ES-I3 (cell line): ENCODE results near the gene LIMD2.

ENCODE experiments used
- H3K36me3 ChIP-seq: 2 replicates; pipeline ENCODE4 v1.6.1; 2013; ENCODE audit warnings: mild to moderate bottlenecking, low read length, control low read depth, moderate library complexity; ENCODE audit not compliant: insufficient read depth
- H3K4me1 ChIP-seq: 2 replicates; pipeline ENCODE4 v1.6.1; 2013; ENCODE audit warnings: mild to moderate bottlenecking, control low read depth, low read length; ENCODE audit not compliant: insufficient read depth
- H3K9ac ChIP-seq: 2 replicates; pipeline ENCODE4 v1.6.1; 2013; ENCODE audit warnings: low read depth, mild to moderate bottlenecking, low read length, moderate library complexity
- H3K9me3 ChIP-seq: 2 replicates; pipeline ENCODE4 v1.6.1; 2013; ENCODE audit warnings: mild to moderate bottlenecking, low read length, moderate library complexity; ENCODE audit not compliant: control insufficient read depth, insufficient read depth

Gene LIMD2

DNA sequence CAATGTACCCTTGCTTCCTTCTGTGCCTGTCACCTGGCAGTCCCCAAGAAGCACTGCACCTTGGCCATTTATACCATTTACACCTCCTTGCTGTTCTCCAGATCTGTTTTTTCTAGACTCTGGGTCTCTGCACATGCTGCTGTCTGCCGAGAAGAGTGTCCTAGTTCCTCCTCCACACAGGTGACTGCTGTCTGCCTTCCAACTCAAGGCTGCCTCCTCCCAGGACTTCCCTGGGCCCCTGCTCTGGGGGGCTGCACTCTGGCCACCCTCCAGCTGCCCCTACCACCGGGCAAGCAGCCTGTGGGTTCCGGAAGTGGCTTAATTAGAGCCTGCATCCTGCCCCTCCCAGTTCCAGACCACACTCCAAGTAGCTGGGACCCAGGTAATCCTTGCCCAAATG is 5.7 kb upstream of the LIMD2 start:
- H3K4me1 ChIP-seq, result peaks cover 18% of the 10 kb centered on the region; the same call in 1 of the 2 replicates
- H3K36me3 ChIP-seq, result peaks cover 14% of the 10 kb centered on the region; the same call in 1 of the 2 replicates
- H3K9me3 ChIP-seq, result no peaks in the 10 kb centered on the region
- H3K9ac ChIP-seq, result no peak overlapping the region

DNA sequence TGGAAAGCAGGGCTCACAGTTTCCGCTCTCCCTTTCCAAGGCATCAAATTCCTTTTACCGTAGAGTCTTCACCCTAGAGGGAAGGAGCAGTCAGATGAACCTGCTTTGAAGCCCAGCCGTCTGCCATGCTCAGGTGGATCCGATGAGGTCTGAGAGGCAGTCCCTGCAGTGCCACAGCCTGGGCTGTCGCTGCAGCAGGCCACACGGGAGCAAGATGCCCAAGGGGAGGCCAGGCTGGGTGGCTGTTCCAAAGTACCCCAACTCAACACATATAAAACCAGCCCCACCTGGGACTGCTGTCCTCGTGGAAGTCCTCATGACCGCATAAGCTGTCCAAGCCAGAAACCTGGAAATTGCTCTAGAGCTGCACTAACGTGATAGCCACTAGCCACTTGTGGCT is 4.9 kb upstream of the LIMD2 start:
- Histone ChIP-seq H3K36me3 (peaks cover 14% of the 10 kb centered on the region; the same call in 1 of the 2 replicates), H3K9me3 (no peaks in the 10 kb centered on the region), H3K9ac (no peak overlapping the region), H3K4me1 (peaks cover 18% of the 10 kb centered on the region; the same call in 1 of the 2 replicates)

DNA sequence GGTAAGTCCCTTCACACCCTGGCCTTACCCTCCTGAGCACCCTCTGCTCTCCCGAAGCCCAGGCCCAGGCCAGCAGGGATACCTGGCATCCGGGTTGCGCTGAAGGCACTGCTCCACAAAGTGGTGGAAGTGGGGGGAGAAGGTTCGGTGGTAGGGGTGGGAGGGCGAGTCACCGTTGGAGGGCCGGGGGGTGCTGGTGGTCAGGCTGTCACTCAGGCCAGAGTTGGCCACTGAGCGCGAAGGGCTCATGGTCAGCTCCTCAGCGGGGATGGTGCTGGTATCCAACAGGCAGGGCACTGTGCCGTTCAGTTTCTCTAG is 4.3 kb upstream of the LIMD2 start:
- Histone ChIP-seq H3K9ac (no peak overlapping the region), H3K9me3 (no peaks in the 10 kb centered on the region), H3K4me1 (peaks cover 18% of the 10 kb centered on the region; the same call in 1 of the 2 replicates), H3K36me3 (peaks cover 13% of the 10 kb centered on the region; the same call in 1 of the 2 replicates)

DNA sequence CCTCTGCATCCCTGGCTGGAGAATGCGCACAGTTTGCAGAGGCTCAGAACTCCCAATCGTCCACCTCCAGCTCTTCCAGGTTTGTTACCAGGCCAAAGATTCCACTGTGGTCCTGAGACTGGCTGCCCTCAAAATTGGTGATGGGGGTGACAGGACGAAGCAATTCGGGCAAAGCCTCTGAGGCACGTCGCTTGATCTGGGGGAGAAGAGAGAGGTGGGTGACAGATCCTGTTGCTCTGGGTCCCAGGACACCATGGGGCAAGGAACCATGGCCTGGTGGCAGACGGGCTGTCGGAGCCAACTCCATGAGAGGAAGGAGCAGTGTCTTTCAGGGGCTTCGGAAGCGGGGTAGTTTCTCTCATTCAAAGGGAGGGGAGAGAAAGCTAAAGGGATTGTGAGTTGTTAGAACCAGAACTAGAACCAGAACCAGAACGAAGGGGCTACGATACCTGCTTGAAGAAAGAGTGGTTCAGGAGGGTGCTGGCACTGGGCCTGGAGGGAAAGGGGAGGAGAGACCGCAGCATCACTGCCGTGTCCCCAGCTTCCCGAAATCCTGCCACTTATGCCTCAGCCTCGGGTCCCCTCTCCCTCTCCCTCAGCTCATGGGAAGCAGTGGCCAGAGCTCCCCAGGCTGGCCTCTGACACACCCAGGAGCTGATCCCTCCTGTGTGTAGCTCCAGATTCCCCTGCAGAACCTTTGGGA is 3.8 kb upstream of the LIMD2 start:
- Histone ChIP-seq H3K9ac (no peak overlapping the region), H3K4me1 (peaks cover 18% of the 10 kb centered on the region; the same call in 1 of the 2 replicates), H3K36me3 (peaks cover 8% of the 10 kb centered on the region; the same call in 1 of the 2 replicates), H3K9me3 (no peaks in the 10 kb centered on the region)

DNA sequence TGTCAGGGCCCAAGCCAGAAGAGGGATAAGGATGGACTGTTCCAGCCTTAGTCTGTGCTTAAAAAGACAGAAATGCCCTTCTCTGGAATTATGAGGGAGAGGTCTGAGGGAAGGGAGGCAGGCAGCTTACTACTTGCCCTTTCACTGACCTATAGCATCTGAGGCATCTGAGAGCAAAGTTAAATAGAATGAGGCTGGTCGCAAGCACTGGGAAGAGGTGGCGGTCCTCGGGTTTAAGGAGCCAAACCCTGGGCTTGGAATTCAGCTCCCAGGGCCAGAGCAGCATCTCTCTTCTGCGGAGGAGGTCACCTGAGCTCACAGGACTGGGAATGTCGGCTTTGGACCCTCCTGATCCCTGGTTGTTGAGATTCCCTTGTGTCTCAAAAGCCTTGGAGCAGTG is 3.1 kb upstream of the LIMD2 start:
- Histone ChIP-seq H3K4me1 (peaks cover 18% of the 10 kb centered on the region; the same call in 1 of the 2 replicates), H3K9ac (no peak overlapping the region), H3K9me3 (no peaks in the 10 kb centered on the region), H3K36me3 (peaks cover 8% of the 10 kb centered on the region; the same call in 1 of the 2 replicates)

DNA sequence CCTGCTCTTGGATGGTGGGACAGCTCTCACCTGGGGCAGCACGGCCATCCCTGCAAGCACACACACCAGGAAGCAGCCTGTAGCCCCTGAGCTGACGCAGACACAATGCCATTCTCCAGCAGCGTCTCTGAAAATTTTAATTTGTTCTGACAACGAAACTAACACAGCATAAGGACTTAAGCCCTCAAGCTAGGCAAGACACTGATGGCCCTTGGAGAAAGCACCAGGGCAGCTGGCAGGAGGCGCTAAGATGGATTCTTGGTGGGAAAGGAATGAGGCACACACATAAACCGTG is 2.7 kb upstream of the LIMD2 start:
- Histone ChIP-seq H3K36me3 (peaks cover 8% of the 10 kb centered on the region; the same call in 1 of the 2 replicates), H3K4me1 (peaks cover 20% of the 10 kb centered on the region; the same call in 1 of the 2 replicates)

DNA sequence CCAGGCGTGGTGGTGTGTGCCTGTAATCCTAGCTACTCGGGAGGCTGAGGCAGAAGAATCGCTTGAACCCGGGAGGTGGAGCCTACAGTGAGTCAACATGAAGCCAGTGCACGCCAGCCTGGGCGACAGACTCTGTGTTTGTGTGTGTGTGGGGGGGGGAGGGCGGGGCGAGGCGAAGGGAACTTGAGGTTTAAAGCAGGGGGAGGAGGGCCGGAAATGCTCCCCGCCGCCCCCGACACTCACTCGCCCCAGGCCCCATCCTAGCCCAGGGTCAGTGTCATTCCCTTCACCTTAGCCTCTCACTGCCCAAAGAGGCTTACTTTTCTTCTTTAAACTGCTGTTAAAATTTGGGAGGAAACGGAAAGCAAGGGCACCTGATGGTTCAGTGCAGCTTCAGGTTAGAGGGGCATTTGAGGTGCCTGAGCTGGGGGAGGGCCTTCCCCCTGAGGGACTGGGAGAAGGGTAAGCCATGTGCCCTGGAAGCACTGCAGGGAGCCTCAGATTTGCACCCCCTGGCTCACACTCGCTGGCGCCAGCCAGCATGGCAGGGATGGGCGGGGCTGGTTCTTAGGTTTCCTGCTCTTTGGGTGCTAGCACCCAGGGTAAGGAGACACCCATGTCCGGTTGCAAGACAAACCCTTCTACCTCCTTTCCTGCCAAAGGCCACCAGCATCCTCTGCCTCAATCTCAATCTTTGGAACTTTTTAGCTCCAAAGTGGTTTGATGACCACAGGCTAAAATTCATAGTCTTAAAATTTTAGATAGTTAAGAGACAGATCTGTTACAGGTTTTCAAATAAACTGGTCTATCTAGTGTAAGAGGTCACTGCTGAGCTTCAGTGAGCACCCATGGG is 2.2 kb upstream of the LIMD2 start:
- peaks cover 26% of the 10 kb centered on the region; the same call in 1 of the 2 replicates for H3K4me1 ChIP-seq

More for the DNA sequence above, 2.7 kb upstream of the LIMD2 start:
- H3K9me3 ChIP-seq, result no peaks in the 10 kb centered on the region
- no peak overlapping the region for H3K9ac ChIP-seq

DNA sequence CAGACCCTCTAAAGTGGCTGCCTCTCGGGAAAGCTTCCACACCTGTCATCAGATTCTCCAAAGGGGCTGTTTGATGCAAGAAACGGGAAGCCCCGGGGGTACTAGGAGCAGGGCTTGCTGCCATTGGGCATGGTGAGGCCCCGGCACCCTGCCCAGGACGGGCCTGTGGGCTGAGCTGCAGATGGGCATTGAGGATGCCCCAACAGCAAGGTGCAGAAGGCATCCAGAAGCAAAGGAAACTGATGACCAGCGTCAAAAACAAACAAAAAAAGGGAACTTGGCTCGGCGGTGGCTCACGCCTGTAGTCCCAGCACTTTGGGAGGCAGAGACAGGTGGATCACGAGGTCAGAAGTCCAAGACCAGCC is 1.5 kb upstream of the LIMD2 start:
- peak overlapping the region; percentile 59 for H3K9ac ChIP-seq
- H3K9me3 ChIP-seq, result no peaks in the 10 kb centered on the region
- H3K36me3 ChIP-seq, result peaks cover 8% of the 10 kb centered on the region

More for the DNA sequence above, 2.2 kb upstream of the LIMD2 start:
- peak overlapping the region; percentile 59; the same call in 1 of the 2 replicates for H3K9ac ChIP-seq
- H3K36me3 ChIP-seq, result peaks cover 8% of the 10 kb centered on the region
- H3K9me3 ChIP-seq, result no peaks in the 10 kb centered on the region

DNA sequence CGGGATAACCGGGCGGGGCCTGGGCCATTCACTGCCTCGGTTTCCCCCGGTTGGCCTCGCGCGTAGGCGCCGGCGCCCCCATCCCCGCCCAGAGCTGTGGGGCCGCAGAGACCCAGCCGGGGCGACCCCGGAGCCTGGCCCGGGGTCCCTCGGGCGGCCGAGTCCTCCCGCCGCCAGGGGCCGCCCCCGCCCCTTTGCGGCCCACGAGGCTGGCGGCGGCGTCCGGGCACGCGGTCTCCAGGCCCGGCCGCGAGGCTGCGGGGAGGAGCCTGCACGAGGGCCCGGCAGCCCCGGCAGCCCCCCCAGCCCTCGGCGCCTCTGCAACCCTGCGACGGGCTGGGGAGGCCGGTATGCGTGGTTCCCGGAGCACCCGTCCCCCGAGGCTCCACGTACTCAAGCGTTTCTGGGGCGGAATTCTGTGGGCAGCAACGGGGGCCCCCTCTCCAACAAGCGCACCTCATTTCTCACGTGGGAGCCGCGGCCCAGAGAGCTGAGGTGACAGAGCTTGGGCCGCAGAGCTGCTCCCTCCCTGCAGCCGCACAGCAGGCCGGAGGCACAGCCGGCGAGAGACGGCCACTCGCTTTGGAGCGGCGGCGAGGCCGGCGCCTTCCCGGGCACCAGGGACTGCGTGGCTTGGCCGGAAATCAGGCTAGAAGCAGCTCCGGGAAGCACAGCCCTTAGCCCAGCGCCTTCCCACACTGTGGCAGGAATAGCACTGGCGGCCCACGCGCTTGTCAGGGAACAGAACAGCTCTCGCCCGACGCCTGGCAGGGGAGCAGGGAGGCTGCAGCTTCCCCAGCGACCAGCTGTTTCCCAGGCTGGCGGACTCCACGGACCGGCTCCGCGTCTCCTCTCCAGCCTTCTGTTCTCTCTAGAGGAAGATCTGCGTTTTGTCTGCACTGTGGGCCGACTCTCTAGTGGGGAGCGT is 867 bp upstream of the LIMD2 start:
- H3K36me3 ChIP-seq, result peaks cover 5% of the 10 kb centered on the region
- no peaks in the 10 kb centered on the region for H3K9me3 ChIP-seq
- peaks cover 21% of the 10 kb centered on the region; the same call in 1 of the 2 replicates for H3K4me1 ChIP-seq
- peak overlapping the region; percentile 59 for H3K9ac ChIP-seq

More for the DNA sequence above, 1.5 kb upstream of the LIMD2 start:
- H3K4me1 ChIP-seq, result peaks cover 24% of the 10 kb centered on the region; the same call in 1 of the 2 replicates

DNA sequence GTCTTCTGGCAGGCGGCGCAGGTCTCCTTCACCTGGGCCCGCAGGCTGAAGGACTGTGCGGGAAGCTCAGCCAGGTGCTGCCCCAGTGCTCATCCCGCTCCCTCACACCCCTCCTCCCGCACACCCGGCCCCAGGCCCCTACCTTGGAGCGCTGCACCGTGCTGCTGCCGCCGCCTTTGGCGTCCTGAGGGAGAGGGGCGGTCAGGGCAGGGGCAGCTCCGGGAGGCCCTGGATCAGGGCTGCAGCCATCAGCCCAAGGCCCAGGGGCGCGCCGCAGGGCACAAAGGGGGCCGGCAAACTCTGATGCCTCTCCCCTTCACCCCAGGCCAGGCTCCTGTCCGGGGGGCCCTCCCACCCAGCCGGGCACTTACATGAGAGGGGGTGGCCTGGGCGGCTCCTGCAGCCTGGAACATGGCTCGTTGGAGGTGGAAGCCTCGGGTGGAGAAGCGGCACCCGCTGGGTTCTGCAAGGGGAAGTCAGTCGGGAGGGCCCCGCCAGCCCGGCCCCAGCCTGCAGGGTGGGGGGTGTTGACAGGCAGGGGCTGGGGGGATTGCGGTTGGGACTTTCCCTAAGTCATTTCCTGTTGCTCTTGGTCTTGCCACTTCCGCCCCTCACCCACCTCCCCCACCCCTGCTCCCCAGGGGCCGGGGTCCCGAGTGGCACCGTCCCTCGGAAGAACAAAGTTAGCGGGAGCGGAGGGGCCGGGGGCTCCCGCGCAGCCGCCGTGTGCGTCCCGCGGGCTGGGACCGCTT is 863 bp downstream of the LIMD2 start:
- Histone ChIP-seq H3K4me1 (peaks cover 27% of the 10 kb centered on the region; the same call in 1 of the 2 replicates), H3K36me3 (peaks cover 3% of the 10 kb centered on the region; the same call in 1 of the 2 replicates), H3K9ac (peak overlapping the region; percentile 66), H3K9me3 (no peaks in the 10 kb centered on the region)

DNA sequence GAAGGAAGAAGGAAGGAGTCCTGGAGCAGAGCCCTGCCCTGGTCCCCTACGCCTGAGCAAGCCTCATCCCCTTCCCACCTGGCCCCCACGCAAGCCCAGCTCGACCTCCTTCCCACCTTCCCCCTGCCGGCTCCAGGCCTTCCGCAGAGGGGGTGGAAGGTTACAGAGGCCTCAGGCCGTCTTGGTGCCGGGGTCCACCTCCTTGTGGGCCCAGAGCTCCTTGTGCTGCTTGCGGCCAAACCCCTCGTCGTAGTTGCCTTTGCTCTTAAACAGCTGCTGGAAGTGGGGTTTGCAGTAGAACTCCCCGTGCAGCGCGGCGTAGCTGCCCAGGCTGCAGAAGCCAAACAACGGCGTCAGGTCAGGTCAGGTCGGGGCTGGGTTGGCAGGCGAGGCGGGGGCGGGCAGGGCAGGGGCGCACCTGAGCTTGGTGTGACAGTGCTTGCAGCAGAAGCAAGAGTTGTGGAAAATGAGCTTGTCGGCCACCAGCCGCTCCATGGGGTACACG is 1.5 kb downstream of the LIMD2 start:
- Histone ChIP-seq H3K36me3 (peaks cover 3% of the 10 kb centered on the region; the same call in 1 of the 2 replicates), H3K4me1 (peaks cover 27% of the 10 kb centered on the region; the same call in 1 of the 2 replicates), H3K9me3 (no peaks in the 10 kb centered on the region), H3K9ac (peak overlapping the region; percentile 66)

DNA sequence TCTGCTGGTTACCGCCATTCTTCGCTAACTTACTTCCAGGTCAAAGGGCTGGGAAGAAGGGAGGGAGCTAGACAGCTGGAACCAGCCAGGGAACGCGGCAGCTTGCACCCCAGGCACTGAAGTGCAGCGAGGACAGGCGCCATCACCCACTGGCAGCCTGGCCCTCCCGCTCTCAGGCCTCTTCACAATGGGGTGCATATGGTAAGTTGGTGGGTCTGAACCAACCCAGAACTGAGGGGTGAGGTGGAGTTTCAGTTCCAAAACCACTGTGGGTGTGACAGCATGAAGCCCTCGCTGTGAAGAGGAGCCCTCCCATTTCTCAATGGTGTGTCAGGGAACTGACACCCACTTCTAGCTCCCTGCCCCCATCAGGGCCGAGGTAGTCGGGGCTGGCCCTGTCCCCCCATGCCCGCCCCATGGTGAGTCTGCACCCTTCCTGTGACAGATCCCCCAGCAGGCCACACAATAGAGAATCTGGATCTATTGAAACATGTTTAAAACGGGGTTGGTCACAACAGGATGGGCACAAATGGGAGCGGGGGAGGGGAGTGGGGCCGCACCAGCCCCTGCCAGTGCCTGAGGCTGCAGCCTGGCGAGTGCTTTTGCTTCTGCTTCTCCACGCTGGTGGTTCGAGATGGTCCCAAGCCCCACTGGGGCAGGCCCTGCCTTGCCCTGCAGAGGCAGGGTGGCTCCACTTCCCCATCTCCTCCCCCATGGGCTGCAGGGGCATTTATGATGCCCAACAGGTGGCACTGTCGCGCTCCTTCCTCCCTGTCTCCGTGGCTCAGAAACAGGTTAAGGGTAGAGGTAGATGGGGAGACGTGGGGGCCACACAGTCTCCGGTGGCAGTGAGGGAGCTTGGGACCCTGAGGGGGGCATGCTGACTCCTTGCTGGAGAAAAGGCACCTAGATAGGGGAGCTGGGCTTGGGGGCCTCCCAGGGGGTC is 2.3 kb downstream of the LIMD2 start:
- Histone ChIP-seq H3K36me3 (no peaks in the 10 kb centered on the region; the same call in 1 of the 2 replicates), H3K4me1 (peaks cover 21% of the 10 kb centered on the region; the same call in 1 of the 2 replicates), H3K9ac (no peak overlapping the region; the same call in 1 of the 2 replicates), H3K9me3 (no peaks in the 10 kb centered on the region)
